Suppressor macrophage (primary cell): ENCODE data around the gene SPAG17.

Experiments
- DNase-seq, 4 experiments: peaks; one replicate each; pipeline ENCODE4 v3.0.0-alpha.2; 2020 to 2022

SPAG17 gene

DNA sequence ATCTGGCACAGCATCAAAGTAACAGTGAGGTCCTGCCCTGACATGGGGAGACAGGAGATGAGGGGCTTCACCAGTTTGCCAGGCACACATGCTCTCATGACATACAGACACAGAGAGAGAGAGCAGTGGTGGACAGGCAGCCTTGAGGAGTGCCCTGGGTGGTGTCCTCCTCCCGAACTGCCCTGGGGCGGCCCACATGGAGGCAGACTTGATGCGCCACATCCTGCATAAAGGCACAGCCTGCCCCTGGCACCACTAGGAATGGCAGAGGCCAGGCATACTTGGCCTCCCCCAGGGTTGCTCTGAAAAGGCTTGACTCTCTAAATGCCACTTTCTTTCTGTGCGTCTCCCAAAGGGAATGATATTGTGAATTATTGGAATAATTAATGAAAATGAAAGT, 67.5 kb downstream of the SPAG17 start:
- DNase-seq = no peak

DNA sequence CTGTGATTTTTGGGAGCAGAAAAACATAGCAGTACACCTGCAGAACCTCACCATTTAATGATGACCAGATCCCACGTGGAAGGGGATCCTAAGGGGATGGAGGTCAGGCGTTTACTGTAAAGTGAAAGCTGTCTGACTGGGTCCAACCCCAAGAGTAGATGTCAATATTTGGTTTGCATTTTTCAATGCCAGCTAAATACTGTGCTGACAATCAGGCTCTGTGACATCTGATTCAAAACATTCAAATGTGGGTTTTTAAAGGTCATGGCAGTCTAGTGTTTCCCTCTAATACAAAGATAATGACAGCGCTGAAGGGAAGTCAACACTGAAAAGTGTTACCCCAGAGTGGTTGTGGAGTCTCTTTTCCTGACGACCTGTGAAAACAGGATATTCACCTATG, 68.1 kb downstream of the SPAG17 start:
- no peak for DNase-seq

DNA sequence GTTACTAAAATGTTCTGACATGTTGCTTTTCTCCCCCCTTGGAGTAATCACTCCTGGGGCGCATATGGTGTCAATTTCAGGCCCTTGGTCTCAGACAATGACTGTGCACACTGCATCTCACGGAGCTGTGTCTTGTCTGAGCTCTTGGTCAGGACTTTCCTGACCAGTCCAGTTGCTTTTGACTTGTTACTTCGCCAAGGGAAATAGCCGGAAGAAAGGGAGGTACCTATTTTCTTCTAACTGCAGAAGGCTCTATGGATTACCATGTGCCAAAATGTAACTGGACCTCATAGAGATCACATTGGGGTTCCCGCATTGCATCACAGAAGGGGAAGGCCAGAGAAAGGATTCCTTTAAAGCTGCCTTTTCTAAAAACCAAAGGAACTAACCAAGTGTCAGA, 68.6 kb downstream of the SPAG17 start:
- no peak for DNase-seq

DNA sequence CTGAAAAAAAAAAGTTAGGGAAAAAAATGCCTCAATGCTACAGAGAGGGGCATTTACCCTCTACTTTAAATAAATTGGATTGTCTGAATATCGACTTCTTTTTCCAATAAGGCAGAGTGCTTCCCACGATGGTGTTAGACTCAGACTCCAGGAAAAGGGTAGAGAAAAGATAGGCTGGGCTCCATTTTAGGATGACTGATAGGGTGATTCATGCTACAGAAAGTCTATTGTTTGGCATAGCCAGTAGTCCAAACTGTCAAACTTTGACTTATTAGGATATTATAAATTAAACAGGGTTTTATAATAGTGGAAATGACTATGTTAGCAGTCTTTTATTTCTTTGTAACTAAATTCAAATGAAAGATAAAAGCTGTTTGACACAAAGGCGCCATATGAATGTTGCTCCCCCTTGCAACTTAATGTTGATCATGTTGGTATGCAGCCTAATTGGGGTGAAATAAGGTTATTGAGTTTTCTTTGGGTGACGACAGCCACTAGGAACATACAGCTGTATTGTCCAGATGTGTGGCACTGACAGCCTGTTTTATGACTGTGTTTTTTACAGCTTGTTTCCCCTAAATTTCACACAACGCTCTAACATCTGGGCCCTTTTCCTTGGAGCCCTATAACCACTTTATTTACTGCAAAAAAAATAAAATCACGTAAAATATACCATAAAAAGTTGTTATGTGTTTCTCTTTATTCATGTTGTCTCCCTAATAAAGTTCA, 69.3 kb downstream of the SPAG17 start:
- DNase-seq = no peak

DNA sequence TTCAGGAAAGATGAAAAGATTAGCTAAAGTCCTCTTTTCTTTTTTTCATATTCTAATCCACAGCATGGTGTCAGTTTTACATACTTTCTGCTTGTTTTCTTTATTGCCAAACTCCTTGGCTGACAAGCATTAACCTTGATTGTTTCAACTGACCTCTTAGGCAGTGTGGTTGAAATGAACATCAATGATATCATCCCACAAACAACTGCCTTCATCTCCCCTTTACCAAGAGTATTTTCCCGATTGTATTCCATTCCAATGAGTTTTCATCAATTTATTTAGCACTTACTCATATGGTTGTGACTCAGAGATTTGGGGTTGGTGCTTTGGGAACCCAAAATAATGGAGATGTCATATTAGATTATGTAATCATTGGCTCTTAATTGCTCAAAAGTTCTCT, 71.8 kb downstream of the SPAG17 start:
- no peak for DNase-seq

DNA sequence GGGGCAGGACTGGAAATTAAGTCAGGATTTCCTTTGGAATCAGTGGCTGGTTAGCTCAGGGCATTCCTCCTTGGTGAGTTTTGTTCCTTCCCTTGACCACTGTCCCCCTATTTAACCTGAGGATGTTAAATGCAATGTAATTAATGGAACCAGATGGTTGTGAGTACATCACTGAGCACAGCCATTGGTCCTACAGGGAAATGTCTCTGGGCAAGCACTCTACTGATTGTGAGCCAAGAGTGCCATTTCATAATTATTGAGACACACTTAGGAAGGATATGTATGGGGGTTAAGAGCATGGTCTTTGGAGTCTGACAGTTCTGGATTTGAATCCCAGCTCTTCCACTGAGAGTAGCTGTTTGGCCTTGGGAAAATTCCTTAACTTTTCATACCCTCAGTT, 74.4 kb downstream of the SPAG17 start:
- DNase-seq = no peak

DNA sequence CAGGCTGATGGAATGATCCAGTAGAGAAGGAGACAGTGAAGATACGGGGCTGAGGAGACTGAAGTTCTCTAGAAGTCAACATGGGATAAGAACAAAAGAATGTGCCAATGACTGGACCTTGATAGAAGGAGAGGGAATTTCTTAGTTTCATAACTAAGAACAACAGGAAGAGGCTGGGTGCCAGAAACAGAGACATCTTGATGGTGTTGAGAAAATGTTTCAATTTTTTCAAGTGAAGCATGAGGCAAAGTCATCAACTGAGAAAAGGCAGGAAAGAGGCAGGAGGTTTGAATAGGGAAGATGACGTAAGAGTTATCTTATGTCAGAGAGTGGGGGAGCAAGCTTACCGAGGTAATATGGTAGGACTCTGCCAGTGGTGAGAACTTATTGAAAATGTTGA, 80.1 kb downstream of the SPAG17 start:
- no peak for DNase-seq

DNA sequence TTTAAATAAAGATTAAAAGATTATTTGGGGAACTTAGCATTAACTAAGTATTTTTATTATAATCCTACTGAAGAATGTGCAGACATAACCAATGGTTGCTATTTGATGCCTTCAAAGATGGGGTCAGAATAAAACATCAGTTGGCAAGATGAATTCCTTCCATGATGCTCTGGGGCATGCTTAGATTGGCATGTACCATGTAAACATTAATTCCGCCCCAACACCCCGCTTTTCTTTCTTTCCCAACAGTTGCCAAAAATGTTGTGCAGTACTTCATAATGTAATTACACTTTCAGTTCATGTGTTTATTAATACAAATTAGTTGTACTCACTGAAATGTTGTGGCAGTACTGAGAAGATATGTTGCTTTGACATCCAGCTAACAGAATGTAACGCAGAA, 82.6 kb downstream of the SPAG17 start:
- no peak for DNase-seq

DNA sequence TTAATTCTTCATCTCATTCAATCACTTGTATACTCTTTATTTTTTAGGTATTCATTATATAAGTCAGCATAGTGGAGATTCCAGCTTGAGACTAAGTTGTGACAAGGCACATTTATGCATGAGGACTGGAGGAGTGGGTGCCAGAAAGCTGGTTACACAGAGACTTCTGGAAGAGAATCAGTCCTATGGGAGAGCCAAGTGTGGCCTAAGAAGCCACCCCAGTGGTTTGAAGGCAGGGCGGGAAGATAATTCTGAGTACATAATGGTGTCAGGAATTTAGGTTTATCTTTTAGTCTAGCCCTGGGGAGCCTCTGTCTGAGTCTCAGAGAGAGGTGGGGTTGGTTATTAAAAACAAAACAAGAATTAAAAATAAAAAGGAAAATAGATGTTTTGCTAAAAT, 83.0 kb downstream of the SPAG17 start:
- no peak for DNase-seq

DNA sequence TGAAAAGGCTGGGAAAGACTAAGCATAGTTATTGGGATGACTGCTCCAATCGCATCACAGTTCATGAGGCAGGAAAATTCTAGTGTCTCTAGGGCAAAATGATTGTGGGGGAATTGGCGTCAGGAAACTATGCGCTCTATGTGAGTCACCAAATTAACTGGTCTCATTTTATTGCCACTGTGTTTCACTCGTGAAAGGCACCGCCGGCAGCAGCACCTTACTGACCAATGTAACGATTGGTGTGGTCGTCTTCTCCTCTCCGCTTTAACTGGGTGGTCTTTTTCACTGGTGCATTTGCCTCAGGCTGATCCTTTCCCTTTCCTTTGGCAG, 83.5 kb downstream of the SPAG17 start:
- no peak for DNase-seq

DNA sequence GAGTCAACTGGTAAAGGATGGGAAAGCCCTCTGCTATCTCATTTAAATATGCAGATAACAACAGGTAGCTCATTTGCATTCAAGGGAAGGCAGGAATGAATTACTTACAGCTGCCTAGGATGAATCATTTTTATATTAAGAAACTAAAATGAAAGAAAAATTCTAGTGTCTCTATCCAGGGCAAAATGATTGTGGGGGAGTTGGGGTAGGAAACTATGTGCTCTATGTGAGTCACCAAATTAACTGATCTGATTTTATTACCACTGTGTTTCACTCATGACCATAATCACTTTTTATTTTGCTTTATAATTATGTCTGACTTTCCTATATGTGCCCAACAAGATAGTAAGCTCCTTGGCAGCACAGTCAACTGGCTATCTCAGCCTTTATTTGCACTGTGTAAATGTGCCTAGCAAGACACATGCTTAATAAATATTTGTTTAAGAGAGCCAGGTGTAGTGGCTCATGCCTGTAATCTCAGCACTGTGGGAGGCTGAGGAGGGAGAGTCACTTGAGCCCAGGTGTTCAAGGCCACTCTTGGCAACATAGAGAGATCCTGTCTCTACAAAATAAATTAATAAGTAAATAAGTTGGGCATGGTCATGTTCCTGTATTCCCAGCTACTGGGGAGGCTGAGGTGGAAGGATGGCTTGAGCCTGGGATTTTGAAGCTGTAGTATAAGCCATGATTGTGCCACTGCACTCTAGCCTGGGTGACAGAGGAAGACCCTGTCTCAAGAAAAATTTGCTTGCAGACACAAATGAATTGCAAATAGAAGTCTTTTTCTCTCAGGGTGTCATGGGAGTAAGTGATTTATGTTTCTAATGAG, 84.1 kb downstream of the SPAG17 start:
- DNase-seq = no peak

DNA sequence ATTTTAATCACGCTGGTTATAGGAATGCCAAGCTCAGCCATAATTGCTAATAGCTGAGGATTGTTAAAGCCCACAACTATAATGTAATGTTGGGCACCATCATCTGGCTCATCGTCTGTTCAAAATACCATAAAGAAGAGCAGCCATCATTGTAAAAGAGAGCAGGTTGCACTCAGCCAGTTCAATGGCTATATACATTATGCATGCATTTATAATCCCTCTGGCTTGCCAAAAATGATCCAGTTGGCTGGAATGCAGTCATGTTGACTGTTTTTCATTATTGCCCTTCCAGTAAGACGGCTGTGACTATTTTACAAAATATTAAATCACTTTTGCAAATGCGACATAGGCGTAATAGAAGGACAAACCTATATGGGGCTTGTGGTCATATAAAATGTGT, 85.3 kb downstream of the SPAG17 start:
- DNase-seq = no peak

DNA sequence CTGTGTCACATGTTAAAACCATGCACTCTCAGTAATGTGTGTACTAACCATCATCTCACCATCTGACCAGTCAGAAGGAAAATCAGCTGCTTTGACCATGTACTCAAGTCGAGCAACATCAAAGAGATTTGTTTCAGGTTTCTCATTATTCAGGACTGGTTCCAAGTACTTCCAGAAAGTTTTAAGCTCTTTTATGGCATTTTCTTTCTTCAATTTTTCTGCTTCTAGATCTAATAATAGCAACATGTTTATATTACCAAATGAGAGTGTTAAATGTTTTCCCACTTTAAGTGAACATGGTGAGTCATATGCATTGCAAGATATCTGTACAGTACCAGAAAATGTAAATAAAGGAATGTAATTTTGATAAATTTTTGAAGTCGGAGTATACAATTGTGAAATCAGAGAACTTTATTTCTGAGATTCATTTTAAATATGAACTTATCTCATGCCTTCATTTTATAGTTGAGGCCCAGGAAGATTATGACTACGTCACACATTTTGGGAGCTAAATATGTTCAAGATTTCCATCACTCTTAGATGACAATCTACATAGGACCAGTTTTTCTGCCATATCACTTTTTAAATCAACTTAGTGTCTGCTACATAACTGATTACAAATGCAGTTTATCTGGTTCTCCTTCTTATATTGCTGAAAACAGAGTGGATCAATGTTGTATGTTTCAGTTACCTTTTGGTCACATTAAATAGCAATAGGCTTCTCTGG, 87.2 kb downstream of the SPAG17 start:
- DNase-seq = no peak

DNA sequence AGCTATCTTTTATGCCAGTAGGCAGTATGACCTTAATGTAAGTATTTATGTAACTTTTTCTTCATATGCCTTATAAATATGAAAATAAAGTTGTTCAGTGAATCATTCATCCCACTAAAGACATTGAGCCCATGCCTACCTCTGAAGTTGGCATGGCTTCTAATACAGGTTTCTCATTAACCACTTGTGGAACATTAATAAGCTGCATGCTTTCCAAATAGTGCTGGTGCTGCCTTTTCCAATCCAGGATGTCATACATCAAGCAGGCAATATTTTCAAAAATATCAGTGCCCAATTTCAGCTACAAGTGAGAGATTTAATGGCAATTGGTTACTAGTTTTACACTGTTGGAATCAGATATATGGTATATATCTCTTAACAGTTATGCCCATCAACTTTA, 92.0 kb downstream of the SPAG17 start:
- no peak for DNase-seq

DNA sequence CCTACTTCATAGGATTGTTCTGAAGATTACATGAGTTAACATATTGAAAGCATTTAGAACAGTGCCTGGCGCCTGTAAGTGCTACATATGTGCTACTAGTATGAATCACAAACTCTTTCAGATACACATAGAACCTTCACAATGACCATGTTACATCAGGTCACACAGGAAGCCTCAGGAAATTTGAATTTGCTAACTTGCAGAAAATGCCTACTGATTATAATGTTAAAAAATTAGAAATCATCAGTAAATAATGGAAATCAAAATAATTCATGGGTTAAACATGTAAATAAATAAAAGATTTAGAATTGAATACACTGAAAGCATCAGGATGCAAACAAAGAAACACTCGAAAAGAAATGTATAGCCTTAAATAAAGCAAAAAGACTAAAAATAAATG, 94.9 kb downstream of the SPAG17 start:
- DNase-seq = no peak

DNA sequence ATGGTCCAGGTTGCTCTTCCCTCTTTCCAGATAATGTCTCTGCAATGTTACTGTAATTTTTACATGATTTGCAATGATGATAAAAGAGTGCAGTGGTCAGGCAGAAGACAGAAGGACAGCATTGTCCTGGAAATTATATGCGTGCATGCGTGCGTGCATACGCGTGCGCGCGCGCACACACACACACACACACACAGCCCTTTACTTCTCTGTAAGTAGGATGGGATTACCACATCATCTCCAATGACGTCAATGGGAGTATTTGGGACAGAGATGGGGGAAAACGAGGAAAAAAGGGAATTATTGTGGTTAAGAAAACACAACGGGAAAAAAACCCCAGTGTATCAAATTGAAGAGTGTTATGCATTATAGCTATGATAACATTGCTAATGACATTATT, 99.7 kb downstream of the SPAG17 start:
- no peak for DNase-seq

DNA sequence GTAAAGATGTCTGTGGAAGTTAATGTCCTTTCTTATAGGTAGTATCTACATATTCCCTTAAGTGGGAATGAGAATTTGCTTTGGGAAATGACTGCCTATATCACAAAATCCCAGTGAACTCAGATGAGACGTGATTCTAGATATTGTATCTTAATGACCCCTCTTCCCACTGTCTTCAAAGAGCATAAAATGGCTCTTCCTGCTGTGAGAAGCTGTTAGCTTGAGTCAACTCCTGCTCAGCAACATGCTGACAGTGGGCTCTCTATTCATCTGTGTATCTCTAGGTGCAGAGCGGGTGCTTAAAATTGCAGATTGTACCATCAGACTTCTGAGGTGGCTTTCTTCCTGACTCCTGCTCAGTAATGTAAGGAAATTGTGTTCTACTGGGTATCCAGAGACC, 100.6 kb downstream of the SPAG17 start:
- DNase-seq = no peak

DNA sequence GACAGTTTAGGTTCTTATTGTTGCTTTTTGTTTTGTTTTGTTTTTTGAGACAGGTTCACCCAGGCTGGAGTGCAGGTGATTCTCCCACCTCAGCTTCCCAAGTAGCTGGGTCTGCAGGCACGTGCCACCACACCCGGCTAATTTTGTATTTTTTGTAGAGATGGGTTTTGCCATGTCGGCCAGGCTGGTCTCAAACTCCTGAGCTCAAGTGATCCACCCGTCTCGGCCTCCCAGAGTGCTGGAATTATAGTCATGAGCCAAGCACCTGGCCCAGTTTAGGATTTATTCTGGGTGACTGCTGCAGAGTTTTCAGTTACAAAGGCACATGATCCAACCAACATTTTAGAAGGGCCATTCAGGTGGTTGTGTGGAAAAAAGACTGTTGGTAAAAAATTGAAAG, 102.0 kb downstream of the SPAG17 start:
- DNase-seq = no peak

DNA sequence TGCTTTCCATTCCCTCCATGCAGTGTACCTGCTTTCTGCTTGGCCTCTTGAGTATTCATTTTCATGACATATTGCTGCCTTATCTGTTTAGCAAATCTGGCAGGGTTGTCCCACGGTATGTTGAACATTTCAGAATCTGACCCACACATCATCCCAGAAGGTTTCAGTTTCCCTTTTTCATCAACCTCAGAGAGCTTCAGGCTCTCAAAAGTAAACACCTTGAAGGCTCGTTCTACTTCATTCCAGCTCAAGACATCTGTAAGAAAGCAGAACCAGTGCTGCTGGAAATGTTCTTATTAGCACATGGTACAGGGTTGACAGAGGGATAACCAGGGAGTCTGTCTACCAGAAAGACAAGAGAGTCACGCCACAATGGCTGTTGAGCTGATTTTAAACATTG, 103.6 kb downstream of the SPAG17 start:
- no peak for DNase-seq

DNA sequence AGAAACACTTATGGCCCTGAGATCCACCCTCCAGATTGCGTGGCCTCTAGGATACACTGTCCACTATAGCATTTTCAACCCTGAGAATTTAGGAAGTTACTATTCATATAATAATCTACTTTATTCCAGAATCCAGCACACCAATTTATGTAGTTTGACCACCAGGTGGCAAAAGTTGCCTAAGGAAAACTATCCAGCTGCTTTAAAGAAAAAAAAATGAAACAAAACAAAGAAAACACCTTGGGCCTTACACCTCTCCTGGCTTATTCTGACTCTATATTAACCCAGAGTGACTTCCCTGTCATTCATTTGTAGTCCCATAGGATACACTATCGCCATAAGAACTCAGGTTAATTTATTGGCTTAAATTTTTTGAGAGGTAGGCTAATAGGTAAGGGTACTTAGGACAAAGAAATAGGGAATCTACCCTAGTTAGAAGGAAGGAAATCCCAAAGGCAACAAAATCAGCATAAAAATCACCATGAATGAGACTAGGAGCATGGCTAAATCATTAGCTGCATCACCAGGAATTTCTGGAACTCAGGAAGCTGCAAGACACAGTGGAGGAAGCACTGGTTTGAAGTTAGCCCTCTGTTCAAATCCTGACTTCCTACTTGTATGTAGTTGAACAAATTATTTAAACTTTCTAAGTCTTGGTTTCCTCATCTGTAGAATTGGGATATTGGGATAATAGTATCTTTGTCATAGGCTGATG, 107.5 kb downstream of the SPAG17 start:
- peak in 3 of 4 experiments; percentile 13 to 28 (median 13) for DNase-seq

DNA sequence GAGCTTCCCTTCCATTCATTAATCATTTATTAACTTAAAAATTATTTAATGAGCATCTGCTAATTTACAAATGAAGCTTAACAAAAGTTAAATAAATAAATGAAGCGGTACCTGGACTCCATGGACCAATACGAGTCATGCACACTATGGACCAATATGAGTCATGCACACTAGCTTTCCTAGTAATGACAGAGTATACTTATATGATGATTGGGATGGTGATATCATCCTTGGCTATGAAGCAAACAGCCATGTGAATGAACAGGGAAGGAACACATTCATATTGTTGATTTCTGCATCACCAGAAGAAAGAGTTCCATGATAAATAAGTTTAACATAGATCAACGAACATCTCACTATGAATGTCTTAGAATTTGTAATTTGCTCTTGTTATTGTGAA, 109.9 kb downstream of the SPAG17 start:
- DNase-seq = peak in 1 of 4 experiments; percentile 26

DNA sequence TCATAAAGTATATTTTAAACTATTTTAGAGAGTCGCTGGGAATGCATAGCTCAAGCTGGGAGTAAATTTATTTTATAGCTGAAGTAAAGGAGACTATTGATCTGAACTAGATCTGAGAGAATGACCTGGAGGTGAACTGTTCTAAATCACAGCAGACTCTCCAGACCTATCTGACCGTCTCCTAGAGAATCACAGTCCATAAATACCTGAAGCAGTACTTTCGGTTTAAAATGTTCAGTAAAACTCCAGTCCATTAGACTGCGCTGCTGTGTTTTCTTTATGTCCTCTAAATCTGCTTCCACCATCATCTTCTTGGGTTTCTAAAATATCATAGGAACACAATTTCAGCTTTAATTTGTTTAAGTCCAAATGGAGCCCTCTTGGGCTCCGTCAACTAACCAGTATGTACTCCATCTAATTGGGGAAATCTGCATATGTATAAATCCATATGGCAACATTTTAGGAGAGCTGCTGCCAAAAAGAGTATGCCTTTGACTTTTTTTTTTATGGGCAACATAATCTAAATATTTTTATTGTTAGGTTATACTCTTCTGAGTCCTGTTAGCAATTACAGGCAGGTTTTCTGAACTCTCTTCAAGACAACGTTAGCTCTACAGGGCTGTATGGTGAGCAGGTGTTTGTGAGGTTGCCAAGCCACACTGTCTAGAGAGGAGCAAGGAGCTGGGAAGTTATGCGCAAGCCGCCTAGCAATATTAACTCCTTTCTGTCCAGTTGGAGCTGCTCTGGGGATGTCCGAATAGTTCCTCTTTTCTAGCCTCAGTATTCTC, 111.2 kb downstream of the SPAG17 start:
- DNase-seq = peak in 1 of 4 experiments; percentile 1
